GM23248 (cell line): ENCODE data around the gene SDHAF1. TPM values are rescaled to one million over a fixed set of nuclear protein-coding genes. Genes with fewer than 3 reads are reported as not detected.

ENCODE experiments used
- DNase-seq: peaks from one replicate; pipeline ENCODE4 v3.0.0-alpha.2; 2015
- H2AFZ ChIP-seq: fragments of 200-600 bp; sonication (generic); 2 replicates; pipeline ENCODE4 v1.6.1; 2016; ENCODE audit warnings: antibody characterized with exemption
- H3F3A ChIP-seq: fragments of 200-600 bp; sonication (generic); 2 replicates; pipeline ENCODE4 v1.6.1; 2016; ENCODE audit warnings: mild to moderate bottlenecking, antibody characterized with exemption, mixed run types; ENCODE audit not compliant: insufficient read depth
- H3K27ac ChIP-seq: fragments of 200-600 bp; sonication (generic); 2 replicates; pipeline ENCODE4 v1.5.1; 2016; ENCODE audit warnings: mild to moderate bottlenecking
- H3K27me3 ChIP-seq: fragments of 200-600 bp; sonication (generic); replicated peaks from 2 replicates; pipeline ENCODE4 v1.6.1; 2016; ENCODE audit warnings: mild to moderate bottlenecking; ENCODE audit not compliant: insufficient read depth
- H3K36me3 ChIP-seq: fragments of 200-600 bp; sonication (generic); 2 replicates; pipeline ENCODE4 v1.6.1; 2016; ENCODE audit warnings: low read depth, mild to moderate bottlenecking
- H3K4me1 ChIP-seq: fragments of 200-600 bp; sonication (generic); 2 replicates; pipeline ENCODE4 v1.6.1; 2016; ENCODE audit warnings: mild to moderate bottlenecking; ENCODE audit not compliant: insufficient read depth
- H3K4me2 ChIP-seq: fragments of 200-600 bp; sonication (generic); one replicate; pipeline ENCODE4 v1.6.1; 2016; ENCODE audit warnings: mild to moderate bottlenecking; ENCODE audit not compliant: unreplicated experiment
- H3K4me3 ChIP-seq: fragments of 200-600 bp; sonication (generic); 2 replicates; pipeline ENCODE4 v1.5.1; 2016; ENCODE audit warnings: mild to moderate bottlenecking
- H3K79me2 ChIP-seq: fragments of 200-600 bp; sonication (generic); 2 replicates; pipeline ENCODE4 v1.6.1; 2016; ENCODE audit warnings: mild to moderate bottlenecking; ENCODE audit not compliant: insufficient read depth
- H3K9ac ChIP-seq: fragments of 200-600 bp; sonication (generic); 2 replicates; pipeline ENCODE4 v1.6.1; 2016; ENCODE audit warnings: mild to moderate bottlenecking
- H3K9me2 ChIP-seq: fragments of 200-600 bp; sonication (generic); 2 replicates; pipeline ENCODE4 v1.6.1; 2016; ENCODE audit warnings: mixed run types, mild to moderate bottlenecking, moderate library complexity; ENCODE audit not compliant: insufficient read depth
- H3K9me3 ChIP-seq: fragments of 200-600 bp; sonication (generic); one replicate; pipeline ENCODE4 v1.6.1; 2017; ENCODE audit warnings: low read depth
- H4K20me1 ChIP-seq: fragments of 200-600 bp; sonication (generic); 2 replicates; pipeline ENCODE4 v1.6.0; 2016; ENCODE audit not compliant: insufficient read depth
- EZH2 ChIP-seq: fragments of 200-600 bp; sonication (generic); IDR thresholded peaks from 2 replicates; pipeline ENCODE4 v1.6.1; 2018; ENCODE audit warnings: antibody characterized with exemption, mild to moderate bottlenecking; ENCODE audit not compliant: insufficient read depth, poor library complexity, severe bottlenecking
- WGBS, 2 experiments: methylation state at CpG; one replicate each; pipeline ENCODE4 v1.1.6; 2015 to 2017; ENCODE audit warnings: low lambda C conversion rate in 2 of 2, low coverage in 1 of 2; ENCODE audit errors: missing lambda C conversion rate in 2 of 2; 5-methylcytosine and 5-hydroxymethylcytosine counted together
- in situ Hi-C: fragments of 300-500 bp; cut with MboI; formaldehyde crosslinking; loops from 2 replicates; pipeline ENCODE4 v1.15.0; 2020
- polyA plus RNA-seq: library from polyadenylated mRNA; unstranded; fragments of >200 nt; fragmentation: Nextera tagmentation; extraction: Ambion mirVana; gene quantifications from 2 replicates; pipeline ENCODE4 v1.2.1, GENCODE V29; 2016
- small RNA-seq: library from RNA; depleted of rRNA; stranded (forward); fragments of <200 nt; gene quantifications from one replicate; pipeline ENCODE3, GENCODE V24; 2014; ENCODE audit warnings: low read depth, low replicate concordance
- total RNA-seq: library from RNA; depleted of rRNA; stranded (reverse); fragments of >200 nt; shearing (Covaris generic); gene quantifications from 2 replicates; pipeline ENCODE4 v1.2.3, GENCODE V29; 2014; rRNA removed

Gene SDHAF1
- total and polyA plus RNA-seq, 2 experiments from 2014 or later: 17.2 to 49.7 TPM

- Histone ChIP-seq H3K4me3 (no peak overlapping the region), H3K9me3 (no peaks in the 10 kb centered on the region), H3K27ac (no peak overlapping the region), H3K27me3 (no peaks in the 10 kb centered on the region), H4K20me1 (no peaks in the 10 kb centered on the region), H3K36me3 (no peaks in the 10 kb centered on the region), H3K9ac (no peak overlapping the region), H2AFZ (no peak overlapping the region), H3K4me2 (no peak overlapping the region), H3F3A (peaks cover 8% of the 10 kb centered on the region), H3K79me2 (no peaks in the 10 kb centered on the region), H3K9me2 (no peaks in the 10 kb centered on the region), H3K4me1 (peaks cover 26% of the 10 kb centered on the region)
- WGBS, 2 experiments: 93 to 98% methylated on average over 2 of the region's 2 CpGs
- no peak for TF ChIP-seq EZH2
- no peak for DNase-seq
- in situ Hi-C loops: no loop called here
These were observed 49.0 kb downstream of the SDHAF1 start for GRCh38 chr19:36043952-36044351.

Small RNA genes lying within 50 kb of the gene (small RNA-seq; reads per million reads assigned to genes)
- not detected for gene AF038458.1

Other genes starting within 250 kb of the SDHAF1 start
- 10.7 and 18.8 TPM in 2 replicates for gene U2AF1L4, start 249.8 kb upstream of the SDHAF1 start, total RNA-seq
- gene U2AF1L4, start 249.8 kb upstream of the SDHAF1 start, polyA plus RNA-seq: 23.1 and 25.3 TPM in 2 replicates
- 15.7 and 21.6 TPM in 2 replicates for gene PSENEN, start 249.5 kb upstream of the SDHAF1 start, total RNA-seq
- 99.7 and 108 TPM in 2 replicates for gene PSENEN, start 249.5 kb upstream of the SDHAF1 start, polyA plus RNA-seq
- 12.0 and 12.3 TPM in 2 replicates for gene LIN37, start 246.6 kb upstream of the SDHAF1 start, total RNA-seq
- 9.5 and 9.7 TPM in 2 replicates for gene LIN37, start 246.6 kb upstream of the SDHAF1 start, polyA plus RNA-seq
- gene HSPB6, start 238.2 kb upstream of the SDHAF1 start, total RNA-seq: 14.1 and 24.3 TPM in 2 replicates
- 220 and 238 TPM in 2 replicates for gene HSPB6, start 238.2 kb upstream of the SDHAF1 start, polyA plus RNA-seq
- 2.7 and 7.6 TPM in 2 replicates for gene PROSER3, start 237.0 kb upstream of the SDHAF1 start, total RNA-seq
- gene PROSER3, start 237.0 kb upstream of the SDHAF1 start, polyA plus RNA-seq: 10.9 and 12.6 TPM in 2 replicates
- 2.0 and 24.9 TPM in 2 replicates for gene ARHGAP33, start 219.6 kb upstream of the SDHAF1 start, total RNA-seq
- 1.1 and 1.9 TPM in 2 replicates for gene ARHGAP33, start 219.6 kb upstream of the SDHAF1 start, polyA plus RNA-seq
- gene PRODH2, start 182.3 kb upstream of the SDHAF1 start, total RNA-seq: not detected in 2 replicates
- gene PRODH2, start 182.3 kb upstream of the SDHAF1 start, polyA plus RNA-seq: not detected in 2 replicates
- gene NPHS1, start 142.7 kb upstream of the SDHAF1 start, total RNA-seq: not detected in 2 replicates
- gene NPHS1, start 142.7 kb upstream of the SDHAF1 start, polyA plus RNA-seq: not detected in 2 replicates
- gene KIRREL2, start 138.3 kb upstream of the SDHAF1 start, total RNA-seq: not detected in 2 replicates
- not detected in 2 replicates for gene KIRREL2, start 138.3 kb upstream of the SDHAF1 start, polyA plus RNA-seq
- gene APLP1, start 126.6 kb upstream of the SDHAF1 start, total RNA-seq: 10.6 and 20.4 TPM in 2 replicates
- 16.7 and 16.8 TPM in 2 replicates for gene APLP1, start 126.6 kb upstream of the SDHAF1 start, polyA plus RNA-seq
- gene NFKBID, start 94.6 kb upstream of the SDHAF1 start, total RNA-seq: 5.0 and 7.6 TPM in 2 replicates
- 3.9 and 7.1 TPM in 2 replicates for gene NFKBID, start 94.6 kb upstream of the SDHAF1 start, polyA plus RNA-seq
- gene HCST, start 92.7 kb upstream of the SDHAF1 start, total RNA-seq: not detected in 2 replicates
- 9.1 and 11.3 TPM in 2 replicates for gene HCST, start 92.7 kb upstream of the SDHAF1 start, polyA plus RNA-seq
- not detected in 2 replicates for gene TYROBP, start 86.9 kb upstream of the SDHAF1 start, total RNA-seq
- not detected in 2 replicates for gene TYROBP, start 86.9 kb upstream of the SDHAF1 start, polyA plus RNA-seq
- gene LRFN3, start 58.8 kb upstream of the SDHAF1 start, total RNA-seq: 5.3 and 9.4 TPM in 2 replicates
- gene LRFN3, start 58.8 kb upstream of the SDHAF1 start, polyA plus RNA-seq: 7.1 and 7.5 TPM in 2 replicates
- gene SYNE4, start 13.6 kb downstream of the SDHAF1 start, total RNA-seq: not detected in 2 replicates
- gene SYNE4, start 13.6 kb downstream of the SDHAF1 start, polyA plus RNA-seq: 0.11 and 0.31 TPM in 2 replicates
- gene ALKBH6, start 19.0 kb downstream of the SDHAF1 start, total RNA-seq: 32.1 and 34.1 TPM in 2 replicates
- 25.6 and 29.2 TPM in 2 replicates for gene ALKBH6, start 19.0 kb downstream of the SDHAF1 start, polyA plus RNA-seq
- 10.9 and 14.9 TPM in 2 replicates for gene CLIP3, start 37.7 kb downstream of the SDHAF1 start, total RNA-seq
- 48.2 and 49.0 TPM in 2 replicates for gene CLIP3, start 37.7 kb downstream of the SDHAF1 start, polyA plus RNA-seq
- gene THAP8, start 59.1 kb downstream of the SDHAF1 start, total RNA-seq: 3.8 and 8.2 TPM in 2 replicates
- 11.8 and 12.8 TPM in 2 replicates for gene THAP8, start 59.1 kb downstream of the SDHAF1 start, polyA plus RNA-seq
- 2.8 and 3.4 TPM in 2 replicates for gene WDR62, start 59.7 kb downstream of the SDHAF1 start, total RNA-seq
- gene WDR62, start 59.7 kb downstream of the SDHAF1 start, polyA plus RNA-seq: 2.6 and 2.7 TPM in 2 replicates
- gene OVOL3, start 116.0 kb downstream of the SDHAF1 start, total RNA-seq: not detected in 2 replicates
- not detected in 2 replicates for gene OVOL3, start 116.0 kb downstream of the SDHAF1 start, polyA plus RNA-seq
- gene POLR2I, start 119.7 kb downstream of the SDHAF1 start, total RNA-seq: 44.1 and 44.4 TPM in 2 replicates
- gene POLR2I, start 119.7 kb downstream of the SDHAF1 start, polyA plus RNA-seq: 130 and 143 TPM in 2 replicates
- 221 and 304 TPM in 2 replicates for gene TBCB, start 120.3 kb downstream of the SDHAF1 start, total RNA-seq
- 279 and 292 TPM in 2 replicates for gene TBCB, start 120.3 kb downstream of the SDHAF1 start, polyA plus RNA-seq
- gene CAPNS1, start 144.9 kb downstream of the SDHAF1 start, total RNA-seq: 540 and 588 TPM in 2 replicates
- gene CAPNS1, start 144.9 kb downstream of the SDHAF1 start, polyA plus RNA-seq: 344 and 353 TPM in 2 replicates
- gene COX7A1, start 157.3 kb downstream of the SDHAF1 start, total RNA-seq: 8.4 and 9.2 TPM in 2 replicates
- gene COX7A1, start 157.3 kb downstream of the SDHAF1 start, polyA plus RNA-seq: 93.2 and 95.6 TPM in 2 replicates
- 1.6 and 2.1 TPM in 2 replicates for gene ZNF565, start 219.5 kb downstream of the SDHAF1 start, total RNA-seq
- 2.6 and 3.4 TPM in 2 replicates for gene ZNF565, start 219.5 kb downstream of the SDHAF1 start, polyA plus RNA-seq
- 63.2 and 64.6 TPM in 2 replicates for gene ZNF146, start 219.9 kb downstream of the SDHAF1 start, total RNA-seq
- 55.7 and 60.0 TPM in 2 replicates for gene ZNF146, start 219.9 kb downstream of the SDHAF1 start, polyA plus RNA-seq